Muscle of arm (tissue), 12 donors: ENCODE measurements around the gene NLRP6. TPM values are rescaled to one million over a fixed set of nuclear protein-coding genes. Genes with fewer than 3 reads are reported as not detected.
"Not testable (repeated sequence)": the region's sequence is repeated elsewhere in the genome, so short reads cannot be mapped to it uniquely, and the experiment has no call there.

Experiments
- DNase-seq: peaks from one replicate; pipeline ENCODE4 v3.0.0-alpha.2; 2013
- polyA plus RNA-seq, 12 donors: library from polyadenylated mRNA; unstranded; fragments of 120-200 nt; gene quantifications; one replicate each; pipeline ENCODE4 v1.2.1, GENCODE V29; 2013; ENCODE audit not compliant: insufficient read length in 12 of 12

Gene NLRP6
- polyA plus RNA-seq, 12 donors, result not detected

GRCh38 chr11:319888-320273, 41.7 kb downstream of the NLRP6 start:
- DNase-seq, result not testable (repeated sequence)

GRCh38 chr11:324156-324555, 45.9 kb downstream of the NLRP6 start:
- DNase-seq, result no peak

GRCh38 chr11:324593-325517, 46.6 kb downstream of the NLRP6 start:
- DNase-seq, result not testable (repeated sequence)

GRCh38 chr11:325796-326591, 47.8 kb downstream of the NLRP6 start:
- DNase-seq, result no peak

GRCh38 chr11:326592-326841, 48.3 kb downstream of the NLRP6 start:
- DNase-seq, result no peak

GRCh38 chr11:326842-327580, 48.8 kb downstream of the NLRP6 start:
- DNase-seq, result peak; percentile 70

GRCh38 chr11:327581-327923, 49.3 kb downstream of the NLRP6 start:
- no peak for DNase-seq

- no peak for DNase-seq
Observed at GRCh38 chr11:328012-328411, 49.8 kb downstream of the NLRP6 start.

GRCh38 chr11:328516-329100, 50.4 kb downstream of the NLRP6 start:
- DNase-seq, result not testable (repeated sequence)

- no peak for DNase-seq
Observed at GRCh38 chr11:329886-330253, 51.7 kb downstream of the NLRP6 start.

- DNase-seq, result no peak
Observed at GRCh38 chr11:330307-330693, 52.1 kb downstream of the NLRP6 start.

GRCh38 chr11:330694-331357, 52.6 kb downstream of the NLRP6 start:
- DNase-seq, result no peak

- DNase-seq, result no peak
Observed at GRCh38 chr11:331358-332060, 53.3 kb downstream of the NLRP6 start.

- DNase-seq, result no peak
Observed at GRCh38 chr11:332651-333480, 54.7 kb downstream of the NLRP6 start.

- DNase-seq, result not testable (repeated sequence)
Observed at GRCh38 chr11:333616-334263, 55.5 kb downstream of the NLRP6 start.

GRCh38 chr11:334264-334994, 56.2 kb downstream of the NLRP6 start:
- no peak for DNase-seq
